Natural killer cell treated with Interleukin-12 subunit alpha and Interleukin-12 subunit beta and Interleukin-15 and Interleukin-18, amount 100 ng/mL, for 72 hours (primary cell): ENCODE data around the gene NRXN3. TPM values are rescaled to one million over a fixed set of nuclear protein-coding genes. Genes with fewer than 3 reads are reported as not detected.

Experiments
- ATAC-seq, 2 donors: fragments of 150-1000 bp; cut with Tn5 transposase in 1 of 2; sonication (Bioruptor Pico), chemical (Tn5 transposase) in 1 of 2; 2 replicates each; pipeline ENCODE4 v1.10.0; 2021
- DNase-seq: peaks from one replicate; pipeline ENCODE4 v3.0.0; 2022; ENCODE audit warnings: low spot score
- H3K27ac Mint-ChIP-seq, 2 donors: 1 replicate in 1 of 2; 2 replicates in 1 of 2; pipeline ENCODE4 v1.8.0; 2022; ENCODE audit warnings: mixed read lengths in 2 of 2, mild to moderate bottlenecking in 1 of 2, moderate library complexity in 1 of 2
- H3K27me3 Mint-ChIP-seq, 2 donors: 1 replicate in 1 of 2; 2 replicates in 1 of 2; pipeline ENCODE4 v1.8.0; 2022; ENCODE audit warnings: mixed read lengths in 2 of 2
- H3K36me3 Mint-ChIP-seq: one replicate; pipeline ENCODE4 v1.8.0; 2022; ENCODE audit warnings: mixed read lengths
- H3K4me1 Mint-ChIP-seq, 2 donors: 1 replicate in 1 of 2; 2 replicates in 1 of 2; pipeline ENCODE4 v1.8.0; 2022; ENCODE audit warnings: low read depth in 2 of 2, mixed read lengths in 2 of 2, mild to moderate bottlenecking in 1 of 2
- H3K4me3 Mint-ChIP-seq: one replicate; pipeline ENCODE4 v1.8.0; 2022; ENCODE audit warnings: mixed read lengths
- H3K9me3 Mint-ChIP-seq: 2 replicates; pipeline ENCODE4 v1.8.0; 2022; ENCODE audit warnings: mixed read lengths
- total RNA-seq, 2 donors: library from RNA; stranded (reverse); gene quantifications; one replicate each; pipeline ENCODE4 v1.2.3, GENCODE V29; 2022

The NRXN3 gene
- total RNA-seq, 2 donors from 2014 or later, result not detected

DNA sequence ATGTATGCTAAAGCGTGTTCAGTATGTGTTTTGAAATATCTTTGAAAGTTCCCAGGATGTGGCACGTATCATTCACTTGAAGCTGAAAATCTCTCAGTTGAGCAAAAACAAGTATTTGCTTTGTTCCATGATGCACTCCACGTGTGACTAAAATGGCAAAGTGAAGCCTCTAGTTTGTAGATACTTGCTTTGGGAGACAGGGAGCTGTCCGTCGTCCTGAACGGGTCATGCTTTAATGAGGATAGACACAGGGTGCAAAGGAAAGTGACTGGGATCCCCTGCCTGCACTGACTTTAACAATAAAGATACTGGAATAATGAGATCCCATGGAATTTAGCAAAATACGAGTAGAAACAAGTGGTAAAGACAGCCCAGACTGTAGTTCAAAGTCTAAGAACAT lies 991.4 kb downstream of the NRXN3 start:
- Mint-ChIP-seq H3K4me3 (no peak overlapping the region), H3K36me3 (peaks cover 6% of the 10 kb centered on the region), H3K27me3 (no peaks in the 10 kb centered on the region), H3K4me1 (no peaks in the 10 kb centered on the region), H3K9me3 (peaks cover 11% of the 10 kb centered on the region), H3K27ac (no peak overlapping the region)
- ATAC-seq, result no peak
- no peak for DNase-seq

DNA sequence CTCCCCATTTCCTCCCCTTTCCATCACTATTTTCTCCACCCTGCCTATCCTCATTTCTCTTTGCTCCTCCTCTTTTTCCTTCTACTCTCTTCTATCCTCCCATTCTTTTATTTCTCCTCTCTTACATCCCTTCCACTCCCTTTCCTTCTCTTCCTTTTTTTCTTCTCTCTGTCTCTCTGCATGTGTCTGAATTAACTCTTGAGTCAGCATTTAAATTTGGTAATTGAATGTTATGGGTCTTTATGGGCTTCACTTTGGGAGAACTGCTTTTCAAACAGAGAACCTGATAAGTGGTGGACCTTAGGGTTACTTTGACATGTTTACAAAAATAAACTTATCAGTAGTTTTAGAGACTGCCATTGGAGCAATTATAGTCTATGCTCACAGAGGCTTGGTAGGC lies 992.7 kb downstream of the NRXN3 start:
- H3K27me3 Mint-ChIP-seq, result no peaks in the 10 kb centered on the region
- H3K4me3 Mint-ChIP-seq, result no peak overlapping the region
- no peak overlapping the region for H3K27ac Mint-ChIP-seq
- H3K9me3 Mint-ChIP-seq, result peaks cover 11% of the 10 kb centered on the region
- no peak for DNase-seq
- H3K4me1 Mint-ChIP-seq, result no peaks in the 10 kb centered on the region
- no peak for ATAC-seq
- H3K36me3 Mint-ChIP-seq, result peaks cover 6% of the 10 kb centered on the region

DNA sequence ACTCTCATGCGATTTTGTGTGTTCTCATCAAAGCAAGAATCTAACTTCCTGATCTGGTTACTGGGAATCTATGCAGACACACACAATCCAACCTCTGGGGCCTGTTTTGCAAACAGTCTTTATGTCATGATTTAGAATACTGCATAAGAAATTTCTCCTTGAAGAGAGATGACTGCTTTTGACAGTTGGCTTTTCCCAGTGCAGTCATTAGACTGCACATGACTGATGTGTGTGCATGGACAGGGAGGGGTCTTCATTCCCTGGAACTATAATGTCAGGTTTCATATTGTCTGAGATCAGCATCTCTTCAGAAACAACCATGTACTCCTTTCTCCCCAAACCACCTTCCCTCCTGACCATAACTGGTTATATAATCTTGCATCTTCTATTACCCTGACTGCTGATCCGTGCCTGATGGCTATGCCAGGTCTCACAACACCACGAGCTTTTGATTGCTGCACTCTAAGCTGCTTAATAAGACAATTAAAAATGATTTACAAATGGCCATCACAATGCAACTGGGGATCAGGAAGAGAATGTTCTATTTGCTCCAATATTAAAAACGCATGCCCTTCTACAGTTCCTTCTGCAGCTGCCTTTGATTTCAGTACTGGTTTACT lies 995.4 kb downstream of the NRXN3 start:
- H3K27ac Mint-ChIP-seq, result no peak overlapping the region
- H3K4me1 Mint-ChIP-seq, result no peaks in the 10 kb centered on the region
- DNase-seq (no peak), ATAC-seq (no peak)
- no peak overlapping the region for H3K4me3 Mint-ChIP-seq
- peaks cover 6% of the 10 kb centered on the region for H3K36me3 Mint-ChIP-seq
- H3K9me3 Mint-ChIP-seq, result peaks cover 23% of the 10 kb centered on the region
- H3K27me3 Mint-ChIP-seq, result no peaks in the 10 kb centered on the region

DNA sequence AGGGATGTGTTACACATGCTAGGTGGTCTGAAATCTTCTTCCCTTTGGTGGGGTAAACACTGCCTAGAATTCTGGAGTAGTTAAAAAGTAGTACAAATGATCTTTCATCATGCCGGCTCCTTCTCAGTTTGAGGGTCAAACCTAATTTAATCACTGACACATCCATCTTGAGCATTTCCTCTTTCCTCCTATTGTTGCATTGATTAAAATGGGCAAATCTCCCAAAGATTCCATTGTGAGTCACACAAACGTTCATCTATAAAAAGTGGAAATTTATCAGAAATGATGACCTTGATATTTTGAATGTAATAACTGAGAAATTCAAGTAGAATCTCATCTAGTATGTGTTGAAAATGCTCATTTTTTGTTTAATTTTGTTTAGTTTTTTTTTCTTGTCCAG lies 996.0 kb downstream of the NRXN3 start:
- DNase-seq (no peak), ATAC-seq (no peak)
- H3K36me3 Mint-ChIP-seq, result peaks cover 6% of the 10 kb centered on the region
- peaks cover 29% of the 10 kb centered on the region for H3K9me3 Mint-ChIP-seq
- H3K27me3 Mint-ChIP-seq, result no peaks in the 10 kb centered on the region
- H3K4me3 Mint-ChIP-seq, result no peak overlapping the region
- H3K27ac Mint-ChIP-seq, result no peak overlapping the region
- H3K4me1 Mint-ChIP-seq, result no peaks in the 10 kb centered on the region

DNA sequence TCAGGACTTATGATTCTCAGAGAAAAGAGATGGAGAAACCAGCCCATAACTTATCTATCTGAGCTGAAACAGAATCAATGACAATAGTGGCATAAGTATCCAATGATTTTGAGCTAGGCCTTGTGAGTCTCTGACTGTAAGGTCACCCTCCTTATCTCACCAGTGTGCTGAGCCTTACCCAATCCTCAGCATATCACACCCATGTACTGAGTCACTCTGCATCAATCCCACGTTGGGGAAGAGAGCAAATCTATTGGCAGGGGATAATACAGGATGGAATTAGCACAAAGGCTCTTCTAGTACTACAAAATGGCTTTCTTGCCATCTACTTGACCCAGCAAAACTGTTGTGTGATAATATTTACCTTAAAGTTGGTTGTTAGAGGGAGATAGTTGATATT lies 997.8 kb downstream of the NRXN3 start:
- no peaks in the 10 kb centered on the region for H3K27me3 Mint-ChIP-seq

DNA sequence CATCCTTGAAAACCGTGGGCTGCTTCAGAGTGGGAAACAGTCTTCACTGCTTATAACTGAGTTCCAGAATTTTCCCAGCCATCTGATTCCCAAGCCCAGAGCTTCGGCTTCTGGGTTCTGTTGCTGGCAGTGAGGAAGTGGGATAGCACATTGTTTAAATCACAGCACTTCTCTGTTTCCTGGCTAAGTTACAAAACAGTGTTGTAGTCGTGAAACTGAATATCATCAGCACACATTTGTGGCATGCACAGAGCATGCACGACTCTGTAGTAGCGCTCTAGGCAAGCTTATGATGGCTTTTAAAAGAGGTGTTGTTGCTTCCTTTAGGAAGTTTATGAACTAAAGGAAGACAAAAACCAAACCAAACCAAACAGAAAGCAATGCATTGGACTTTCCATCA lies 1005.5 kb downstream of the NRXN3 start:
- Mint-ChIP-seq H3K36me3 (no peaks in the 10 kb centered on the region), H3K4me1 (no peaks in the 10 kb centered on the region), H3K9me3 (peaks cover 16% of the 10 kb centered on the region), H3K27ac (no peak overlapping the region), H3K27me3 (no peaks in the 10 kb centered on the region), H3K4me3 (no peak overlapping the region)
- no peak for ATAC-seq
- no peak for DNase-seq

More for the DNA sequence above, 997.8 kb downstream of the NRXN3 start:
- DNase-seq, result no peak
- Mint-ChIP-seq H3K4me1 (no peaks in the 10 kb centered on the region), H3K27ac (no peak overlapping the region), H3K9me3 (peaks cover 29% of the 10 kb centered on the region), H3K36me3 (peaks cover 2% of the 10 kb centered on the region), H3K4me3 (no peak overlapping the region)
- ATAC-seq, result no peak

DNA sequence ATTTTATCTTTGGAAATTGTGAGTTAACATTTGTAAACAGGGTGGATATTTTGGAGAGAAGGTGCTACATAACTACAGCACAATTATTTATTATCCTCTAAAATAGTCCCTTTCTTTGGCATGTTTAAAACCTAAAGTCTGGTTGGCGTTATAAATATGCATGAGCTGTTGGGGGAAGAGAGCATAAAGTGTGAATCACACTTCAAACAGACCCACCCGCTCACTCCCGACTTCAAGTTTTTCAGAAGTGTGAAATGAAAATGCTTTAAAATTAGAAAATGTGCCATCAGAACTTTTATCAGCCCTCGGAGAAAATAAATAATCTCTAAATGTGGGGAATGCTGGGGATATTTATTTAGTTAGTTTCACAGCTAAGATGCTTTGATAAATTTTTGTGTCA lies 1006.9 kb downstream of the NRXN3 start:
- Mint-ChIP-seq H3K4me3 (no peak overlapping the region), H3K27me3 (no peaks in the 10 kb centered on the region), H3K27ac (no peak overlapping the region), H3K9me3 (peaks cover 9% of the 10 kb centered on the region), H3K4me1 (no peaks in the 10 kb centered on the region), H3K36me3 (no peaks in the 10 kb centered on the region)
- ATAC-seq (no peak), DNase-seq (no peak)

DNA sequence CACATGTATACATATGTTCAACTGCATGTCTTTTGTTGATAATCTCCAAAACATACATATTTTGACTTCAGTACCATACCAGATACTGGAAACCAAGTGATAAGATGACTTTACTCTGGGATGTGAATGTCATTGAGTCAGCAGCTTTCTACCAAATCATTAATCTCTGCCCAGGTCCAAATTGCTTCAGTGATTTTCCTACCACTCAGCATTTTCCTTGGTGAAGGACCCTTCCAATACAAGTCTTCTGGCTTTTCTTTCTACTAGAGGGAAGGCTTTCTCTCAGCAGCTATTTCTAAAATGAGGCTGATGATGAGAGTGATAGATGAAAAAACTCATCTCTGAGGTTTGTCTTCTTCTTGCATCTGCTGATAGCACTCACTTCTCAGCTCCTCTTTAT lies 1008.5 kb downstream of the NRXN3 start:
- DNase-seq (no peak), ATAC-seq (no peak)
- Mint-ChIP-seq H3K4me3 (no peak overlapping the region), H3K27me3 (no peaks in the 10 kb centered on the region), H3K36me3 (no peaks in the 10 kb centered on the region), H3K4me1 (no peaks in the 10 kb centered on the region), H3K9me3 (peaks cover 9% of the 10 kb centered on the region), H3K27ac (no peak overlapping the region)

DNA sequence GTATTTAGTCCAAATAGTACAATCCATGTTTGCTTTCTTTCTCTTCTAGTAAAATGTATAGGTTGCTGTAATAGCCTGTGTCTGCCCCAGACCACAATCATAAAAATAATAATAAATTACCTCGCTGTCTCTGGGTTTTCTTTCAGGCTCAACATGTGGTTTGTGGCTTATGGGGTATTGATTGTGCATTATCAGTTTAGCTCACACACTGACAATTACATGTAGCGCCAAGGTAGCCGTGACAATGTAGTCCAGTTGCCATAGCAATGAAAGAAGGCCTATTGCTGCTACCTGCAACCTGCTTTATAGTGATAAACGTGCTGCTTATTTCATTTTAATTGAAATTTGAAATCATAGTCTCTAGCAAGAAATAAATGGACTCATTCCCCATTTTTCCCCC lies 1009.8 kb downstream of the NRXN3 start:
- no peaks in the 10 kb centered on the region for H3K36me3 Mint-ChIP-seq
- H3K27ac Mint-ChIP-seq, result no peak overlapping the region
- peaks cover 4% of the 10 kb centered on the region for H3K9me3 Mint-ChIP-seq
- no peaks in the 10 kb centered on the region for H3K4me1 Mint-ChIP-seq
- DNase-seq (no peak), ATAC-seq (no peak)
- H3K4me3 Mint-ChIP-seq, result no peak overlapping the region
- no peaks in the 10 kb centered on the region for H3K27me3 Mint-ChIP-seq

DNA sequence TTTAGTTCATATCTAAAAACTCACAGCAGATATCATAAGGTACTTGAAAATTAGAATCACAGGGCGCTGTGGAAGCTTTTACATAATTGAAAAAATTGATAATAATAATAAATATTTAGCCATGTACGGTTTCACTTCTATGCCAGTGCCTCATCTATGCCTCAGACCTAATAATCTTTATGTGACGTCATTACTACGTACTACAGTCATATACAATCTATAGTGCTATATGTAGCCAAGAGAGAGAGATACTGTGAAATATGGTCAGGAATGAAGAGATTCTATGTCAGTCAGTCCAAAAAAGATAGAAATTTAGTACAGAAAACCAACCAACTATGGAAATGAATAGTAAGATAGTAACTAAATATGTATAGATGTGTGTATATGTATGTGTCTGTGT lies 1010.5 kb downstream of the NRXN3 start:
- Mint-ChIP-seq H3K4me3 (no peak overlapping the region), H3K4me1 (no peaks in the 10 kb centered on the region), H3K36me3 (no peaks in the 10 kb centered on the region), H3K27ac (no peak overlapping the region), H3K27me3 (no peaks in the 10 kb centered on the region), H3K9me3 (peaks cover 4% of the 10 kb centered on the region)
- ATAC-seq (no peak), DNase-seq (no peak)

DNA sequence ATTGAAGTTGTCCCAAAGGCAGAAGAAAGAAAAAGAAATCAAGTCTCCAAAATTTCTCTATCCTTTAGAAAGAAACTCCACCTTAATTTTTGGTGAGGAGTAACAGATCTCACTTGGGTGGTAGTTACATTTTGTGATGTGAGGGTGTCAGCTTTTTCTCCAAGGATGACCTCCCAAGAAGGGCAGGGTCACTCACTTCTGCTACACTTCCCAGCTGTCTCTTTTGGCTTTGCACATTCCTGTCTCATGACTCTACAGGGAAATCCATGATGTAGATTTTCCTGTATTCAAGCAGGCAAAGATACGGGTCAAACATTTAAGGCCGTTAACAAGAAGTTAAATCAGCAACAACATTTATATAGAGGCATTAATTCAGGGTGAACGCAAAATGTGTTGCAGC lies 1016.4 kb downstream of the NRXN3 start:
- peaks cover 8% of the 10 kb centered on the region for H3K9me3 Mint-ChIP-seq
- no peaks in the 10 kb centered on the region for H3K36me3 Mint-ChIP-seq
- H3K27ac Mint-ChIP-seq, result no peak overlapping the region
- no peak overlapping the region for H3K4me3 Mint-ChIP-seq
- H3K4me1 Mint-ChIP-seq, result no peaks in the 10 kb centered on the region
- DNase-seq (no peak), ATAC-seq (no peak)
- H3K27me3 Mint-ChIP-seq, result no peaks in the 10 kb centered on the region

DNA sequence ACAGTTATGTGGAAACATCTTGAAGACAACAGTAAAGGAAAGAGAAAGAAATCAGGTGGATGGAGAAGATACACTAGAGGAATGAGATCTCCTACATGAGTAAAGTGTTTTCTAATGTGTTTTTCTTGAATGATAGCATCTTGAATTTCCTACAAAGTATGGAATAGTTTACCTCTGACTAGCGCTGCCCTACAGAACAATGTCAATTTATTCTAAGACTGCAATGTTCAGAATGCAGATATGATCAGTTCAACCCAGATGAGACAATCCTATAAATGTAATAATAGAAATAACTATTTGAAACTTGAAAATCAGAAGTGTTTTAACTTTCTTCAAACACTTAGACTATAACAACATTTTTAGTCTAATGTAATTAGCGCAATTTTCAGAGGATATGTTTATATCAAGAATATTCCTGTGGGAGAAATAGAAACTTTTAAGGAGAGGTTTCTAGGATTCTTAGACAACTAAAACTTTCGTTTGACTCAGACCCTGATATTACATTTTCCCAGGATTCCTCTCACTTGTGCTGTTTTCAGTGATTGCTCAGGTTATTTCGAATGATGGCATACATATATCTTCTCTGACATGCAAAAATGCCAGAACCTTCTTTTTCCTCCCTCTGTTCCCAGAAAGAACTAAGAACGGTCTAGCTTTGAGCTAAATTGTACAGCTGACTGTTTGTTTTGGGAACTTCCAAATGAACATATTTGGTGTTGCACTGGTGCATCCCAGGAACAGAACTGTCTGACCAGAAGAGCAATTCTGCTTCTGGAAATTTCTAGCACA lies 1023.7 kb downstream of the NRXN3 start:
- no peak overlapping the region for H3K27ac Mint-ChIP-seq
- peaks cover 3% of the 10 kb centered on the region for H3K9me3 Mint-ChIP-seq
- H3K36me3 Mint-ChIP-seq, result no peaks in the 10 kb centered on the region
- no peaks in the 10 kb centered on the region for H3K4me1 Mint-ChIP-seq
- no peaks in the 10 kb centered on the region for H3K27me3 Mint-ChIP-seq
- DNase-seq (no peak), ATAC-seq (no peak)
- H3K4me3 Mint-ChIP-seq, result no peak overlapping the region

DNA sequence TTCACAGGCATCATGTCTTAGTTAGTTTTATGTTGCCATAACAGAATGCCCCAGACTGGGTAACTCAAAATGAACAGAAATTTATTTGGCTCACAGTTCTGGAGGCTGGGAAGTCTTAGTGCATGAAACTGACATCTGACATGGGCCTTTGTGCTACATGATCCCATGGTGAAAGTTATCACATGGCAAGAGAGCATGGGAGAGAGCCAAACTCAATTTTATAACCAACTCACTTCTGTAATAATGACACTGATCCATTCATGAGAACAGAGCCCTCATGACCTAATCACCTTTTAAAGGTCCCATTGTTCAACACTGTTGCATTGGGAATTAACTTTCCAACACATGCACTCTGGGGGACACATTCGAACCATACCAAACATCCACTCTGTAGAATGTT lies 1026.0 kb downstream of the NRXN3 start:
- no peak for ATAC-seq
- DNase-seq, result no peak
- no peak overlapping the region for H3K27ac Mint-ChIP-seq
- no peaks in the 10 kb centered on the region for H3K4me1 Mint-ChIP-seq
- no peaks in the 10 kb centered on the region for H3K36me3 Mint-ChIP-seq
- H3K9me3 Mint-ChIP-seq, result peaks cover 13% of the 10 kb centered on the region
- H3K4me3 Mint-ChIP-seq, result no peak overlapping the region
- H3K27me3 Mint-ChIP-seq, result no peaks in the 10 kb centered on the region

DNA sequence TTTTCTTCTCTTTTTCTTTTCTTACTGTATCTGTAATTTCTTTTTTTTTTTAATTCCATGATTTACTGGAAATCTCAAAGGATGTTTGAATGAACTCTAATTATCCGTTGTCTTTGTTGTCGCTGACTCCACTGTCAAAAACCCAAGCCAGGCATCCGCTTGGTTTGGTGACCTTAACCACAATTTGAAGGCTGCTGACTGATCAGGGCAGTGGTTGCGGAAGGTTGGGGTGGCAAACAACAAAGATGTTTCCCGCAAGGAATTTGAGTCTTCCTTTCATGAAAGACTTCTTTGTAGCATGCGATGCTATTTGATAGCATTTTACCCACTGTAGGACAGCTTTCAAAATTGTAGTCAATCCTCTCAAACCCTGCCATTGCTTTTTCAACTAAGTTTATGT lies 1027.3 kb downstream of the NRXN3 start:
- H3K4me1 Mint-ChIP-seq, result no peaks in the 10 kb centered on the region
- DNase-seq, result no peak
- H3K36me3 Mint-ChIP-seq, result no peaks in the 10 kb centered on the region
- H3K9me3 Mint-ChIP-seq, result peaks cover 13% of the 10 kb centered on the region
- no peak overlapping the region for H3K27ac Mint-ChIP-seq
- no peak overlapping the region for H3K4me3 Mint-ChIP-seq
- no peak for ATAC-seq
- no peaks in the 10 kb centered on the region for H3K27me3 Mint-ChIP-seq

DNA sequence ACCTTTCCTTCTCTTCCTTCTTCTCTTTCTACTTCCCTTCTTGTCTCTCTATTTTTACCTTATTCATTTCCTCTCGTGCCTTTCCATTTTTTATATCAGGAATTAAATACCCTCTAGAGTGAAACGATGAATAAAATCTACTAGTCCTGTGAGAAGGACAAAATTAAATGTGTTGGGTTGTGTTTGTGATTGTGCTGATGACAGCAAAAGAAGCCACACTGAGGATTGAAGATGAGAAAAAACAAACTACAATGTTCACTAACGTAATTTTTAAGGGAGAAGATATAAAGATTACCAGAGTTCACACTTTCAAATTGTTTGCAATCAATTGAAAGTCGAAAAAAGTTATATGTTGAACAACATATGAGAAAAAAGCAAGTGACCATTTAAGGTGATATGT lies 1029.0 kb downstream of the NRXN3 start:
- Mint-ChIP-seq H3K27me3 (no peaks in the 10 kb centered on the region), H3K27ac (no peak overlapping the region), H3K36me3 (no peaks in the 10 kb centered on the region), H3K9me3 (peaks cover 13% of the 10 kb centered on the region), H3K4me1 (no peaks in the 10 kb centered on the region), H3K4me3 (no peak overlapping the region)
- DNase-seq, result no peak
- ATAC-seq, result no peak
